Inferior parietal cortex (tissue), 1 donor: ENCODE results near the gene PLA2G4C.

ENCODE experiments used
- DNase-seq: peaks from one replicate; pipeline ENCODE4 v3.0.0-alpha.2; 2016; ENCODE audit errors: extremely low spot score

The PLA2G4C gene

DNA sequence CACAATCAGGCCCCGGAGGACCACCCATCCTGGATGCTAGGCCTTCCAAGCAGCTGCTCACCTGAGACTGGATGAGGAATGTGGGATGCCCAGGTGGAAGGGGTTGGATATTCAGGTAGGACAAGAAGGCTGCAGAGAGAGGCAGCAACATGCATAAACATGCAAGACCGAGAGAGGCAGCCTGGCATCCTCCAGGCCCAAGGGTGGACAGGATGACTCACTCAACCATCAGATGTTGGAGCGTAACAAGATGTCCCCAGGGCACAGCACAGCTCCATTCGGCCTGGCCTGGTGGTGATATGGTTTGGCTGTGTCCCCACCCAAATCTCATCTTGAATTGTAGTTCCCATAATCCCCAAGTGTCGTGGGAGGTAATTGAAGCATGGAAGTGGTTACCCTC lies 56.8 kb downstream of the PLA2G4C start:
- DNase-seq: no peak

- DNase-seq: no peak
Measured at GRCh38 chr19:48053076-48053475, 57.5 kb downstream of the PLA2G4C start.

GRCh38 chr19:48051335-48052033 lies 59.1 kb downstream of the PLA2G4C start:
- no peak for DNase-seq

DNA sequence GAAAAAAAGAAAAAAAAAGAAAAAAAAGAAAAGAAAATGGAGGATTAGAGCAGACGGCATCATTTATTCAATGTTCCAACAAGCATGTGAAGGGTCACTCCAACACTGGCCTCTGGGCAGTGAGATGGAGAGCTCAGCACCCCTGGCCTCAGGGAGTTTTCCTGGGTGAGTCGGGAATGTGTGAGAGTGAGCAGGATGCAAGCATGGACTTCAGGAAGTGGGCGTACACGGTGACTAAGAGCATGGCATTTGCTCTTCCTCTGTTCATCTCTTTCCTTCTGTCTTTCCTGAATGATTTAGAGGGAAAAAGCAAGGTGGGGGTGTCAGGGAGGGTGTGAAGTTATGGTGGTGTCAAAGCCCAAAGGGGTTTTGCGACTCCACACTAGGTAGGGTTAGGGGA lies 66.1 kb downstream of the PLA2G4C start:
- no peak for DNase-seq

- no peak for DNase-seq
Measured at GRCh38 chr19:48043675-48044258, 66.8 kb downstream of the PLA2G4C start, which contains the start of gene CABP5. Gene CABP5 (minus strand): TSS chr19:48044079. CDS start chr19:48043922, 157 bp downstream.

DNA sequence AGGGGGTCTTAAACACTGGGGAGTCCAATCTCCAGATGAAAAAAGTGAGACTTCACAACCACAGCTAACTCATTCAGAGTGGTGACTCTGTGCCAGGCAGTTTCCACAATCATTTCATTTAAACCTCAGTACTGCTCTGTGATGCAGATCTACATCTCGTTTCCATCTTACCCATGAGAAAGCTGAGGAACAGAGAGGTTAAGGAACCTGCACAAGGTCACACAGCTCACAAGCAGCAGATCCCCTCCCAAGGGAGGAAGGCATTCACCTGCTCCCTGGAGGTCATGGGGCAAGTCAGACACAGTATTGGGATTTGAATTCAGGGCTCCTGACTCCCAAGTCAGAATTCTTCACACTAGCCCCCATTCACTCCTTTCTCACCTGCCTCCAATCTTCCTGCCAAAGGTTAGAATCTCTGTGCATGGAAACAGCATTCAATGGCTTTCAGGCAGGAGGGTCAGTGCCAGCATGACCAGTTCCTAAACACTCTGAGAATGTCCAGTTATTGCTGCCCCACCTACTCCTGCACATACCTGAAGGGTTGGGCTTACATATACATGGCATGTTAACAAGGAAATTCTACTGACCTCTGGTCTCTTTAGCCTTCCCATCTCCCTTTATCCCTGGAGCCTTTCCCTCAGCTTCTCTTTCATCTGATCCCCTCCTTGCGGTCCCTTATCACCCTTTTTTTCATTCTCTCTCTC lies 68.6 kb downstream of the PLA2G4C start:
- no peak for DNase-seq

DNA sequence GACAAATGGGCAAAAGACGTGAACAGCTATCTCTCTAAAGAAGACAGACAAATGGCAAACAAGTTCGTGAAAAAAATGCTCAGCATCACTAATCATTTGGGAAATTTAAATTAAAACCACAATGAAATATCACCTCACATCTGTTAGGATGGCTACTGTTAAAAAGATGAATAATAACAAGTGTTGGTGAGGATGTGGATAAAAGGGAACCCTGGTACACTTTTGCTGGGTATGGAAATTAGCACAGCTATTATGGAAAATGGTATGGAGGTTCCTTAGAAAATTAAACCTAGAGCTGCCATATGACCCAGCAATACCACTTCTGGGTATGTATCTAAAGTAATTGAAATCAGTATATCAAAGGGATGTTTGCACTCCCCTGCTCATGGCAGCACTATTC lies 73.9 kb downstream of the PLA2G4C start:
- DNase-seq: no peak

DNA sequence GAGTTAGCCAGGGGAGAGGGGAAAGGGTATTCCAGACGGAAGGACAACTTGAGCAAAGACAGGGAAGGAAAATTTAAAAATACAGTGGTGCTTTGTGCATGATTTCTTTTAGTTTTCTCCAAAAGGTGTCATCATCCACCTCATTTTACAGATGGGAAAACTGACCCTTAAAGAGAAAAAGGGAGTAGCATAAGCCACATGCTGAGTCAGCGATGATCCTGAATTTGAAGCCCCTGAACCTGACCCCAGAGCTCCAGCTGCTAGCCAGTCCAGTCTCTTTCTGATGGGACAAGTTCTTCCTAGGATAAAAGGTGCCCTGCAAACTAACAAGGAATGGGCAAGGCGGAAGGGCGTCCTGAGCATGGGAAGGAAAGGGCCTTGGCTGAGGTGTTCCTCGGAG lies 77.0 kb downstream of the PLA2G4C start:
- DNase-seq: no peak

DNA sequence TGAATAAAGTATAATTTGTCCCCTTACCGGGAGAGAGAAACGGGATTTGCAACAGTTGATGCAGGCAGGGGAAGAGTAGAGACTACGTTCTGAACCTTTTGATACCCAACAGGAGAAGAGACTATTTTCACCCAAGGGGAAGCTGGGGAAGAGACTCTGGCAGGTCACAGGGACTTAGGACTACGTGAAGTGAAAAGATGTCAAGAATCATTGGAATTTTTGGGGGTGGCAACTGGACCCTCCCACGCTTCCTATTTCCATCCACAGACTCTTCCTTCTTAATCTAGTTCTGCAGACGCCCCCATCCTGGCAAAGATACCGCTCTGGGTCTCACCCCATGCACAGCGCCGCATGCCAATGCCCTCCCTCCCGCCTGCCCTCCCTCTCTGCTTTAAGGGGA lies 80.5 kb downstream of the PLA2G4C start:
- DNase-seq: no peak

- DNase-seq: no peak
Measured at GRCh38 chr19:48029431-48029830, 81.2 kb downstream of the PLA2G4C start.

DNA sequence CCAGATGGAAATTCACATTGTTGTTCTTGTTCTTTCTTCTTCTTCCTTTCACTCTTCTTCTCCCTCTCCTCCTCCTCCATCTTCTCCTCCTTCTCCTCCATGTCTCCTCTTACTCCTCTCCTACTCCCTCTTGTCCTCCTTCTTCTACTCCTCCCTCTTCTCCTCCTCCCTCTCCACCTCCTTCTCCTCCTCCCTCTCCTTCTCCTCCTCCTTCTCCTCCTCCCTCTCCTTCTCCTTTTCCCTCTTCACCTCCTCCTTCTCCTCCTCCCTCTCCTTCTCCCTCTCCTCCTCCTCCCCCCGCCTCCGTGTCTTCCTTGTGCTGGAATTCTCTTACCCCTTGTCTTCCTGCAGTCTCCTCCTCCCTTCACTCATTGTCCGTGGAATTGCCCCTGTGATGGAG lies 85.1 kb downstream of the PLA2G4C start:
- DNase-seq: no peak

DNA sequence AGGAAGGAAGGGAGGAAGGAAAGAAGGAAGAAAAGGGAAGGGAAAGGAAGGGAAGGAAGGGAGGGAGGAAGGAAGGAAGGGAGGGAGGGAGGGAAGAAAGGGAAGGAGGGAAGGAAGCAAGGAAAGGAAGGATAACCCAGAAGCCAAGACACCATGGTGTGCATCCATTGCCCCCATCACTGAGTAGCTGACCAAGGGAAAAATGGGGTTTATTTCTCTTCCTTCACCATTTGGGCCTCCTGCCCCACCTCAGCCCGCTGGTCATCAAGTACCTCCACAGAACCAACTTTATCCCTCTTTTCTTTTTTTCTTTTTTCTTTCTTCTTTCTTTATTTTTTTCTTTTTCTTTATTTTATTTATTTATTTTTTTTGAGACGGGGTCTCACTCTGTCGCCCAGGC lies 87.1 kb downstream of the PLA2G4C start:
- no peak for DNase-seq

- no peak for DNase-seq
Measured at GRCh38 chr19:48023011-48023410, 87.6 kb downstream of the PLA2G4C start.

DNA sequence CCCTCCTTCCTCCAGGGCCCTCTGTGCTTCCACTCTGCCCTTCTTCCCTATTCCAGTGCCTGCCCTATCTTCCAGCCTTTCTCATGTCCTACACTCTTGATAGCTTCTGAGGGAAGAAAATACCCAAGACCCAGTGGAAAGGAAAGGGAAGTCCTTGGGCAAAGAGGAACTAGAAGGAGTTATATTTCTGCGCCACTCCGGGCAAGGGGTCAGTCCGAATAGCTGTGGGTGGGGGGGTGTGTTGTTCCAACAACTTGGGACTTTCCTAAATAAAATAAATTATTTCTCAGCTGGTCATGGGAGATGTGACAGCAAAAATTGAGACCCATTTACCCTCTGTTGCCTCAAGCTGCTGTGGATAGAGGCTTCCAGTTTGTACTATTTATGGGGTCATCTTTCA lies 89.9 kb downstream of the PLA2G4C start:
- DNase-seq: no peak

DNA sequence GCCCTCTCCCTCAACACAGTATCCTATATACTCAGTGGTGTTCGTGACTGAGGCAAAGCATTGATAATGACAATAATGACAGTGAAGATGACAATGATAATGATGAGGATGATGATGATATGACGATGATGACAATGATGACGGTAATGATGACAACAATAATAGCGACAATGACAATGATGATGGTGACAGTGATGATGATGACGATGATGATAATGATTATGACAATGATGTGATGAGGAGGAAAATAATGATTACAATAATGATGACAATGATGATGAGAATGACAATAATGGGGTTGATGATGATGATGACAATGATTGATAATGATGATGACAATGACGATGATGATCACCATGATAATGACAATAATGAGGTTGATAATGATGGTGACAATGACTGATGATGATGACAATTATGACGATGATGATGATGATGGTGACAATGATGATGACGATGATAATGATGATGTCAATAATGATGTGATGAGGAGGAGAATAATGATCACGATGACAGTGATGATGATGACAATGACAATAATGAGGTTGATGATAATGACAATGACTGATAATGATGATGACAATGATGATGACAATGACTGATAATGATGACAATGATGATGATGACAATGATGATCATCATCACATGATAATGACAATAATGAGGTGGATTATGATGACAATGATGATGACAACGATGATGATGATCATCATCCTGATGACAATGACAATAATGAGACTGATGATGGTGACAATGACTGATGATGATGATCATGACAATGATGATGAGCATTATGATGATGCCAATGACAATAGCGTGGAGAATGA lies 99.5 kb downstream of the PLA2G4C start:
- DNase-seq: no peak

- no peak for DNase-seq
Measured at GRCh38 chr19:48006762-48007161, 103.9 kb downstream of the PLA2G4C start.

DNA sequence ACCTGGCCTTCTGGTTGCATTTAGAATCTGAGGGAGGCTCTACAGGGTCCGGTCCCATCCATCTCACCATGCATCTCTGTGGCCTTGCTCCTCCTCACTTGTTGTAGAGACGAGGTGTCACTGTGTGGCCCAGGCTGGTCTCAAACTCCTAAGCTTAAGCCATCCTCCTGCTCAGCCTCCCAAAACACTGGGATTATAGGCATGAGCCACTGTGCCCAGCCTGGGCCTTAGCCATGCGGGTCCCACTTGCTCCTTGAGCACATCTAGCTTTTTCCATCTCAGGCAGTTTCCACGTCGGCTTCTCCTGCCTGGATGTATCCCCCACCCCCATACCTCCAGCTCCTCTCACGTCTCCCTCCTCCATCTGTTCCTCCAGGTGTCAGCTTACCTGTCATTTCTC lies 106.4 kb downstream of the PLA2G4C start:
- DNase-seq: no peak

GRCh38 chr19:48000846-48001245 lies 109.8 kb downstream of the PLA2G4C start:
- no peak for DNase-seq

GRCh38 chr19:47998800-47999199 lies 111.8 kb downstream of the PLA2G4C start:
- no peak for DNase-seq
